Right lobe of liver (tissue), 4 donors: ENCODE data around the gene FEM1B.
"Not testable (repeated sequence)": the region's sequence is repeated elsewhere in the genome, so short reads cannot be mapped to it uniquely, and the experiment has no call there.

ENCODE experiments used
- CTCF ChIP-seq, 4 donors: fragments of 200-600 bp in 3 of 4; fragments of 450-650 bp in 1 of 4; IDR thresholded peaks; one replicate each; pipeline versions ENCODE4 v1.5.1 to v1.8.0; 2016 to 2022; ENCODE audit warnings: antibody characterized with exemption in 4 of 4, mild to moderate bottlenecking in 2 of 4
- POLR2A ChIP-seq: fragments of 450-650 bp; IDR thresholded peaks from one replicate; pipeline ENCODE4 v1.6.1; 2017; ENCODE audit warnings: antibody characterized with exemption, mild to moderate bottlenecking
- donor health status: DM: no; HTN: no; CAD: no.
- donor health status: DM: no; HTN: no; CAD: no.
- donor health status: DM: no; HTN: yes; CAD: no.

- not testable (repeated sequence) for TF ChIP-seq CTCF (IDR thresholded peaks at IDR 0.05); POLR2A
Observed at GRCh38 chr15:68234520-68234919, 43.0 kb upstream of the FEM1B start.
